Epithelial cell of esophagus (primary cell): Measurements from ENCODE around the gene GPR176.

Experiments
- DNase-seq: peaks from one replicate; pipeline ENCODE4 v3.0.0; 2010; ENCODE audit warnings: low read depth
- H3K4me3 ChIP-seq: 2 replicates; pipeline ENCODE4 v1.5.1; 2011; ENCODE audit warnings: mild to moderate bottlenecking, low read length, control low read depth
- CTCF ChIP-seq: IDR thresholded peaks from 2 replicates; pipeline ENCODE4 v1.5.1; 2011; ENCODE audit warnings: low read depth, mild to moderate bottlenecking, low read length, control low read depth, inconsistent platforms; ENCODE audit not compliant: insufficient read depth; ENCODE audit errors: missing control alignments

The GPR176 gene

GRCh38 chr15:39799552-39800011, 120.5 kb downstream of the GPR176 start:
- DNase-seq: no peak
- TF ChIP-seq CTCF: no peak
- H3K4me3 ChIP-seq: no peak overlapping the region

- H3K4me3 ChIP-seq: no peak overlapping the region
- TF ChIP-seq CTCF: no peak
- no peak for DNase-seq
Observed at GRCh38 chr15:39798382-39798781, 121.7 kb downstream of the GPR176 start.

GRCh38 chr15:39797407-39797806, 122.7 kb downstream of the GPR176 start:
- no peak for TF ChIP-seq CTCF
- DNase-seq: no peak
- no peak overlapping the region for H3K4me3 ChIP-seq

GRCh38 chr15:39796601-39797000, 123.5 kb downstream of the GPR176 start:
- no peak overlapping the region for H3K4me3 ChIP-seq
- no peak for TF ChIP-seq CTCF
- DNase-seq: no peak

- no peak for DNase-seq
- H3K4me3 ChIP-seq: no peak overlapping the region
- TF ChIP-seq CTCF: no peak
Observed at GRCh38 chr15:39795486-39795885, 124.6 kb downstream of the GPR176 start.

GRCh38 chr15:39794954-39795353, 125.1 kb downstream of the GPR176 start:
- no peak overlapping the region for H3K4me3 ChIP-seq
- DNase-seq: no peak
- no peak for TF ChIP-seq CTCF

- H3K4me3 ChIP-seq: no peak overlapping the region
- DNase-seq: no peak
- TF ChIP-seq CTCF: no peak
Observed at GRCh38 chr15:39793923-39794322, 126.1 kb downstream of the GPR176 start.
